Glutamatergic neuron (in vitro differentiated cells): ENCODE data around the gene TRAPPC3. TPM values are rescaled to one million over a fixed set of nuclear protein-coding genes. Genes with fewer than 3 reads are reported as not detected.
A peak's percentile ranks its signal among the peaks of the same experiment; 100 is the strongest.
"Not testable (repeated sequence)": the region's sequence is repeated elsewhere in the genome, so short reads cannot be mapped to it uniquely, and the experiment has no call there.

Experiments used
- DNase-seq: peaks from one replicate; pipeline ENCODE4 v3.0.0; 2022
- H3K27ac Mint-ChIP-seq: one replicate; pipeline ENCODE4 v1.8.0; 2020; ENCODE audit warnings: mild to moderate bottlenecking, mixed read lengths, inconsistent platforms; ENCODE audit not compliant: unreplicated experiment
- H3K27me3 Mint-ChIP-seq: one replicate; pipeline ENCODE4 v1.8.0; 2020; ENCODE audit warnings: mild to moderate bottlenecking, moderate library complexity, mixed read lengths, inconsistent platforms; ENCODE audit not compliant: unreplicated experiment
- H3K36me3 Mint-ChIP-seq: one replicate; pipeline ENCODE4 v1.8.0; 2020; ENCODE audit warnings: mild to moderate bottlenecking, mixed read lengths, inconsistent platforms; ENCODE audit not compliant: unreplicated experiment
- H3K4me1 Mint-ChIP-seq: one replicate; pipeline ENCODE4 v1.8.0; 2020; ENCODE audit warnings: mild to moderate bottlenecking, low read depth, mixed read lengths, inconsistent platforms; ENCODE audit not compliant: unreplicated experiment
- H3K4me3 Mint-ChIP-seq: one replicate; pipeline ENCODE4 v1.8.0; 2020; ENCODE audit warnings: mild to moderate bottlenecking, mixed read lengths, inconsistent platforms; ENCODE audit not compliant: unreplicated experiment
- H3K9me3 Mint-ChIP-seq: one replicate; pipeline ENCODE4 v1.8.0; 2020; ENCODE audit warnings: mild to moderate bottlenecking, moderate library complexity, mixed read lengths, inconsistent platforms; ENCODE audit not compliant: unreplicated experiment
- long read RNA-seq: library from polyadenylated mRNA; unstranded; transcript quantifications from one replicate; pipeline ENCODE4 v2.0.0, GENCODE V29; 2020; ENCODE audit not compliant: unreplicated experiment
- total RNA-seq: library from RNA; stranded (reverse); fragmentation: NEBNext Ultra II Directional; extraction: Animal tissue kit (Norgen Biotek cat#: 25700); gene quantifications from one replicate; pipeline ENCODE4 v1.2.1, GENCODE V29; 2021; ENCODE audit not compliant: unreplicated experiment
- TF ChIP-seq, protein P1 (sequence below): fragments of 200-600 bp; sonication (generic); IDR thresholded peaks from one replicate; pipeline ENCODE4 v1.5.0; 2021; ENCODE audit not compliant: partially characterized antibody, unreplicated experiment

Gene TRAPPC3
- total RNA-seq = 30.0 TPM
- long read RNA-seq, transcript TRAPPC3-204 (5 exons, 1,265 nt) = major isoform, 20 of 22 reads
- long read RNA-seq, partial matches to known transcripts = 1 of 22 reads
- long read RNA-seq, other reads (novel, unspliced or antisense) = 0 of 22 reads

- Mint-ChIP-seq H3K36me3 (no peaks in the 10 kb centered on the region), H3K9me3 (peaks cover 7% of the 10 kb centered on the region), H3K27me3 (peaks cover 14% of the 10 kb centered on the region), H3K4me3 (peak within 1 kb of the TSS; percentile 68), H3K4me1 (peaks cover 22% of the 10 kb centered on the region), H3K27ac (peak within 1 kb of the TSS; percentile 93)
- TF ChIP-seq, protein P1, sequence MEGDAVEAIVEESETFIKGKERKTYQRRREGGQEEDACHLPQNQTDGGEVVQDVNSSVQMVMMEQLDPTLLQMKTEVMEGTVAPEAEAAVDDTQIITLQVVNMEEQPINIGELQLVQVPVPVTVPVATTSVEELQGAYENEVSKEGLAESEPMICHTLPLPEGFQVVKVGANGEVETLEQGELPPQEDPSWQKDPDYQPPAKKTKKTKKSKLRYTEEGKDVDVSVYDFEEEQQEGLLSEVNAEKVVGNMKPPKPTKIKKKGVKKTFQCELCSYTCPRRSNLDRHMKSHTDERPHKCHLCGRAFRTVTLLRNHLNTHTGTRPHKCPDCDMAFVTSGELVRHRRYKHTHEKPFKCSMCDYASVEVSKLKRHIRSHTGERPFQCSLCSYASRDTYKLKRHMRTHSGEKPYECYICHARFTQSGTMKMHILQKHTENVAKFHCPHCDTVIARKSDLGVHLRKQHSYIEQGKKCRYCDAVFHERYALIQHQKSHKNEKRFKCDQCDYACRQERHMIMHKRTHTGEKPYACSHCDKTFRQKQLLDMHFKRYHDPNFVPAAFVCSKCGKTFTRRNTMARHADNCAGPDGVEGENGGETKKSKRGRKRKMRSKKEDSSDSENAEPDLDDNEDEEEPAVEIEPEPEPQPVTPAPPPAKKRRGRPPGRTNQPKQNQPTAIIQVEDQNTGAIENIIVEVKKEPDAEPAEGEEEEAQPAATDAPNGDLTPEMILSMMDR = peak; percentile 76
- peak; percentile 100 for DNase-seq
These were observed at the start of gene TRAPPC3 for GRCh38 chr1:36149237-36149972. TSS of gene TRAPPC3 (minus strand) at chr1:36149486. CDS start at chr1:36149378, 108 bp downstream.

- no peak for DNase-seq
- H3K9me3 Mint-ChIP-seq = peaks cover 3% of the 10 kb centered on the region
- no peak overlapping the region for H3K27ac Mint-ChIP-seq
- TF ChIP-seq, protein P1 = no peak
- no peaks in the 10 kb centered on the region for H3K27me3 Mint-ChIP-seq
- H3K4me1 Mint-ChIP-seq = peaks cover 1% of the 10 kb centered on the region
- H3K4me3 Mint-ChIP-seq = no peak overlapping the region
- H3K36me3 Mint-ChIP-seq = no peaks in the 10 kb centered on the region
These were observed 49.4 kb upstream of the TRAPPC3 start for GRCh38 chr1:36198641-36199040.

DNA sequence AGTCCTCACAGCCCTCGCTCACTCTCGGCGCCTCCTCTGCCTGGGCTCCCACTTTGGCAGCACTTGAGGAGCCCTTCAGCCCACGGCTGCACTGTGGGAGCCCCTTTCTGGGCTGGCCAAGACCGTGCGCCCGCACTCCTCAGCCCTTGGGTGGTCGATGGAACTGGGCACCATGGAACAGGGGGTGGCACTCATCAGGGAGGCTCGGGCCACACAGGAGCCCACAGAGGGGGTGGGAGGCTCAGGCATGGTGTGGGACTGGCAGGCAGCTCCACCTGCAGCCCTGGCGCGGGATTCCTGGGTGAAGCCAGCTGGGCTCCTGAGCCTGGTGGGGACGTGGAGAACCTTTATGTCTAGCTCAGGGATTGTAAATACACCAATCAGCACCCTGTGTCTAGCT, 47.5 kb upstream of the TRAPPC3 start:
- H3K36me3 Mint-ChIP-seq, H3K9me3 Mint-ChIP-seq, H3K27ac Mint-ChIP-seq, DNase-seq, H3K4me1 Mint-ChIP-seq, H3K27me3 Mint-ChIP-seq, H3K4me3 Mint-ChIP-seq: not testable (repeated sequence)

DNA sequence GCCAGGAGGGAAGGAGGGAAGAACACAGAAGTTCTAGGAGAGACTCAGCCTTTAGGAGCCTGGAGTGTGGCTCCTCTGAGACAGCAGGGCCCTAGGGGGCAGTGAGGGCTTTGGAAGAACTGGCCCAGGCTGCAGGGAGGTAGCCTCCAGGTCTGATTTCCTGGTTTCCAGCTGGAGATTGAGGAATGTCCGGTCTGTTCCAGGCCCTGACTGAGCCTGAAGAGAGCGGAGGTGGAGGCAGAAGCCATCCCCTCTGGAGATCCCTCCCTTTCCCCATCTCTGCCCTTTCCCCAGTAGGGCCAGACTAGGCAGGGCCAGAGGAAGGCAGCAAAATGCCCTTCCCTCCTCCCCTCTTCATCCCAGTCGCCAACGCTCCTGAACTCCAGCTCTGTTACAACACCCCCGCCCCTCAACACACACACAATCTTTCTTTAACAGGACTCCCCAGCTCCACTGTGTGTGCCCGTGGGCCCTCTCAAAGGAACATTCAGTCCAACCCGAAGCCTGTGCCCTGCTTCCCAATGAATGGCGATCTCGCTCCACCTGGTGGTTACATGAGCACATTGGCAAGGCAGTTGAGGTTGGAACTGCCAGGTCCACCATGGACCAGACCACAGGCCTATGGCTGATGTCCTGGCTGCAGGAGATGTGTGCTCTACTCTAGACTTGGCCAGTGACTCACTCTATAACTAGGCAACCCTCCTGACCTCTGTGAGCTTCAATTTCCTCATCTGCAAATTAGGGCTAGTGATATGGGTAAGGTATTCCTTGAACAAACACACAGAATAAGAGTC, 38.7 kb upstream of the TRAPPC3 start:
- H3K4me1 Mint-ChIP-seq = peaks cover 2% of the 10 kb centered on the region
- peak; percentile 79 for DNase-seq
- H3K27me3 Mint-ChIP-seq = peaks cover 4% of the 10 kb centered on the region
- H3K36me3 Mint-ChIP-seq = no peaks in the 10 kb centered on the region
- peaks cover 3% of the 10 kb centered on the region for H3K9me3 Mint-ChIP-seq
- no peak overlapping the region for H3K4me3 Mint-ChIP-seq
- TF ChIP-seq, protein P1 = peak; percentile 73
- H3K27ac Mint-ChIP-seq = no peak overlapping the region

GRCh38 chr1:36183309-36183856, 34.1 kb upstream of the TRAPPC3 start:
- H3K36me3 Mint-ChIP-seq = no peaks in the 10 kb centered on the region
- no peak overlapping the region for H3K27ac Mint-ChIP-seq
- TF ChIP-seq, protein P1 = no peak
- H3K27me3 Mint-ChIP-seq = peaks cover 9% of the 10 kb centered on the region
- peaks cover 6% of the 10 kb centered on the region for H3K9me3 Mint-ChIP-seq
- peaks cover 4% of the 10 kb centered on the region for H3K4me1 Mint-ChIP-seq
- no peak for DNase-seq
- H3K4me3 Mint-ChIP-seq = no peak overlapping the region
